H54 (cell line): ENCODE measurements around the gene CXXC1.
A peak's percentile ranks its signal among the peaks of the same experiment; 100 is the strongest.

ENCODE experiments used
- DNase-seq: peaks from one replicate; pipeline ENCODE4 v3.0.0; 2011; ENCODE audit warnings: low spot score, mixed read lengths; ENCODE audit not compliant: insufficient read length
- FAIRE-seq: peaks from 3 replicates; lab custom pipeline; 2011; peaks lifted over from hg19 to GRCh38; lab: Jason Lieb, UNC
- POLR2A ChIP-seq: IDR thresholded peaks from 2 replicates; pipeline ENCODE4 v1.6.1; 2011; ENCODE audit warnings: low read depth, mild to moderate bottlenecking, low read length

Gene CXXC1

GRCh38 chr18:50285631-50286321 is 1.7 kb downstream of the CXXC1 start:
- FAIRE-seq = no peak
- TF ChIP-seq POLR2A = no peak
- no peak for DNase-seq

DNA sequence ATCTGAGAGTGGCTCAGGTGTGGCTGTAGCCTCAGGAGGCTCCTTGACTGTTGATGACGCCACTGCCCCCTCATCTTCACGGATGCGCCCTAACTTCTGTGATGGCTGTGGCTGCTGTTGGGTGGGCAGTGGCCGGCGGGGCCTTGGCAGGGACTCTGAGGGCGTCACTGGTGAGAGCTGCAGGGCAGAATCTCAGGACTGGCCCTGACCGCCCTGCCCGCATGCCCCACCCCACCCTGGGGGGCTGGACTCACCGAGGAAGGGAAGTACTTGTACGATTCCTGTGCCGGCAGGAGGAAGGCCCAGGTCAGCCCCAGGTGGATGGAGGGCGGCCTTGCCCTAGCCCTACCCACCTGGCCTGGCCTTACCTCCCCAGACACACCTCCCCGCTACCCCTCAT is 2.4 kb downstream of the CXXC1 start:
- no peak for DNase-seq
- FAIRE-seq = no peak
- TF ChIP-seq POLR2A = no peak

- DNase-seq (peak; percentile 63), FAIRE-seq (no peak)
- no peak for TF ChIP-seq POLR2A
These were observed 3.1 kb downstream of the CXXC1 start for GRCh38 chr18:50284255-50284885.

GRCh38 chr18:50283469-50284209 is 3.9 kb downstream of the CXXC1 start:
- no peak for TF ChIP-seq POLR2A
- FAIRE-seq = no peak
- DNase-seq = no peak

- no peak for TF ChIP-seq POLR2A
- no peak for FAIRE-seq
- DNase-seq = no peak
These were observed 4.8 kb downstream of the CXXC1 start for GRCh38 chr18:50282521-50283335.

DNA sequence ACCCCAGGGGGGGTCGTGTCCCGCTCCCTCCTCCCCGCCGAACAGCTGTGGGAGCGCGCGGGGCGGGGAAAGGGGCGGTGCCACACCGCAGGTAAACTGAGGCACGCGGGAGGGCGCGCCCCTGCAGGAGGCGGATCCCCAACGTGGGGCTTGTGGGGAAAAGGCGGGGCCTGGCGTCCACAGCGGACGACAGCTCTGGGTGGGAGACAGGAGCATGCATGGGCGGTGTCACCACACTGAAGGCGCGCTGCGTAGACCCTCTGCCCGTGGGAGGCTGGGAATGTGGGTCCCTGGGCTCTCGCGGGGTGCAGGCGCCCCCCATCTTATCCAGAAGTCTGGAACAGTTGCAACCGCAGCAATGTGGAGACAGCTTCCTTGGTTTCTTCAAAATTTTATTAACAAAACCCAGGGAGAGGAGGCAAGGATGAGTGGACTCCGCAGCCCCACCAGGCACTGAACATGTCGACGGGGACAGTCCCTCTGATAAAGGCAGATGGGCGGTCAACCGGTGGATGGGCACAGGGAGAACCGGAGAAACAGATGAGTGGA is 5.4 kb downstream of the CXXC1 start:
- FAIRE-seq (no peak), DNase-seq (no peak)
- no peak for TF ChIP-seq POLR2A

GRCh38 chr18:50281295-50281971 is 6.1 kb downstream of the CXXC1 start, which contains the start of gene MBD1:
TSS of gene MBD1 (minus strand) at chr18:50281523. CDS start at chr18:50279992, 1,531 bp downstream.
- FAIRE-seq (no peak), DNase-seq (peak; percentile 75)
- peak; percentile 83 for TF ChIP-seq POLR2A

DNA sequence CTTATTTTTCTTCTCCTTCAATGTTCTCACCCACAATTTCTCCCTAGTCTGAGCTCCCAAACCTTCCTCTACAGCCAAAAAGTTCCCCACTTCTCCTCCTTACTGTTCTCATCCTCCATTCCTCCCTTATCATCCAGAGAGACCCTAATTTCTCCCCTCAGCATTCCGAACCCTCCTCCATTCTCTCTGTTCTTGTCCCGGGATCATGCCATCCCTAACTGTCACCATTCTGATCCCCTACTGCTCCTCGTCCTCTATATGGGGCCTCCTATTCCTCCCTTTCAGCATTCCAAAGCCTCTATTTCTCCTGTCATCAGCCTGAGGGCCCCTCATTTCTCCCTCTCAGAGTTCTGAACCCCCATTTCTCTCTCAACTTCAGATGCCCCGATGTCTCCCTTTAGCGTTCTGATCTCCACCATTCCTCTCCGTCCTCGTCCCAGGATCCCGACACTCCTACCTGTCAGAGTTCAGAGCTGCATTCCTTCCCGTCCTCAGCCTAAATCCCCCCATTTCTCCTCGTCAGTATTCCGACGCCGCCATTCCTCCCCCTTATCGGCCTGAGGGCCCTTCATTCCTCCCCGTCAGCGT is 6.7 kb downstream of the CXXC1 start:
- FAIRE-seq (no peak), DNase-seq (no peak)
- no peak for TF ChIP-seq POLR2A

- no peak for DNase-seq
- FAIRE-seq = no peak
- no peak for TF ChIP-seq POLR2A
These were observed 7.7 kb downstream of the CXXC1 start for GRCh38 chr18:50279752-50280151.

- TF ChIP-seq POLR2A = no peak
- no peak for DNase-seq
- no peak for FAIRE-seq
These were observed 9.6 kb downstream of the CXXC1 start for GRCh38 chr18:50277942-50278341.

DNA sequence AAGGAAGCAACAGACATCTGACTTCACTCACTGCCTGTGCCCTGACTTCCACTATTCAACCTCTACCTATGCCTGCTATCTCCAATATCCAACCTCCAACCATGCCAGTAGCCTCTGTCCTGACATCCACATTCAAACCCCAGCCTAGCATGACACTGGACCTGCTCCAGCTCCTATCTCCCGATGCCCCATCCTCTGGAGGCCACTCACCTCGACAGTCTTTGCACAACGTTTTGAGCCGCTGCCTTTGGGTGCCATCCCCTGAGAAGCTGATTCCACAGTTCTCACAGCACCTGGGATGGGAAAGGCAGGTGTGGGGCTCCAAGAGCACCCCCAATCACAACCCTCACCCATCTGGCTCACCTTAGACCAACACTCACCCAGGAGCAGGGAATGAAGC is 11.0 kb downstream of the CXXC1 start:
- no peak for FAIRE-seq
- DNase-seq = no peak
- TF ChIP-seq POLR2A = no peak

- no peak for TF ChIP-seq POLR2A
- DNase-seq = no peak
- FAIRE-seq = no peak
These were observed 11.9 kb downstream of the CXXC1 start for GRCh38 chr18:50275503-50276036.
